GM21423 (cell line): ENCODE measurements around the gene PLEKHB2.
A peak's percentile ranks its signal among the peaks of the same experiment; 100 is the strongest.
"Not testable (repeated sequence)": the region's sequence is repeated elsewhere in the genome, so short reads cannot be mapped to it uniquely, and the experiment has no call there.

Experiments
- ATAC-seq: cut with Tn5 transposase; IDR thresholded peaks from one replicate; pipeline ENCODE4 v1.9.1; 2021; ENCODE audit warnings: mild to moderate bottlenecking, moderate library complexity; ENCODE audit not compliant: unreplicated experiment

Gene PLEKHB2

GRCh38 chr2:131105156-131105949 is at the start of gene PLEKHB2:
PLEKHB2 (plus strand) TSS chr2:131105336; CDS start chr2:131120942, 15,606 bp downstream.
- peak; percentile 80 for ATAC-seq

GRCh38 chr2:131056204-131056931 is 48.8 kb upstream of the PLEKHB2 start:
- no peak for ATAC-seq

GRCh38 chr2:131056932-131057287 is 48.2 kb upstream of the PLEKHB2 start:
- ATAC-seq: no peak

GRCh38 chr2:131058214-131058843 is 46.8 kb upstream of the PLEKHB2 start:
- no peak for ATAC-seq

GRCh38 chr2:131058920-131059319 is 46.2 kb upstream of the PLEKHB2 start:
- no peak for ATAC-seq

GRCh38 chr2:131063501-131064283 is 41.4 kb upstream of the PLEKHB2 start:
- ATAC-seq: no peak

GRCh38 chr2:131064589-131065512 is 40.3 kb upstream of the PLEKHB2 start:
- ATAC-seq: no peak

- ATAC-seq: no peak
Observed at GRCh38 chr2:131067465-131068125, 37.5 kb upstream of the PLEKHB2 start.

- ATAC-seq: not testable (repeated sequence)
Observed at GRCh38 chr2:131068172-131068571, 37.0 kb upstream of the PLEKHB2 start.

- ATAC-seq: not testable (repeated sequence)
Observed at GRCh38 chr2:131075578-131075977, 29.6 kb upstream of the PLEKHB2 start.

- ATAC-seq: no peak
Observed at GRCh38 chr2:131076707-131077106, 28.4 kb upstream of the PLEKHB2 start.

- ATAC-seq: no peak
Observed at GRCh38 chr2:131077182-131077846, 27.8 kb upstream of the PLEKHB2 start.

- no peak for ATAC-seq
Observed at GRCh38 chr2:131077966-131078365, 27.2 kb upstream of the PLEKHB2 start.

GRCh38 chr2:131079931-131080330 is 25.2 kb upstream of the PLEKHB2 start:
- ATAC-seq: not testable (repeated sequence)

- no peak for ATAC-seq
Observed at GRCh38 chr2:131081190-131081589, 23.9 kb upstream of the PLEKHB2 start.

GRCh38 chr2:131085646-131086045 is 19.5 kb upstream of the PLEKHB2 start:
- no peak for ATAC-seq

- no peak for ATAC-seq
Observed at GRCh38 chr2:131092458-131093005, 12.6 kb upstream of the PLEKHB2 start.

- peak; percentile 83 for ATAC-seq
Observed at GRCh38 chr2:131093006-131093695, 12.0 kb upstream of the PLEKHB2 start, which contains the start of gene FAM168B. FAM168B (minus strand) TSS chr2:131093460; CDS start chr2:131082646, 10,814 bp downstream.
